SU-DHL-6 (cell line): Measurements from ENCODE around the gene ZNF283.

ENCODE experiments used
- H2AFZ ChIP-seq: fragments of 200-600 bp; sonication (generic); 2 replicates; pipeline ENCODE4 v1.6.1; 2014; ENCODE audit warnings: low read depth, mild to moderate bottlenecking, moderate library complexity, mixed read lengths, antibody characterized with exemption, low read length; ENCODE audit not compliant: severe bottlenecking
- H3F3A ChIP-seq: fragments of 200-600 bp; shearing (Covaris generic); 2 replicates; pipeline ENCODE4 v1.6.0; 2016; ENCODE audit warnings: antibody characterized with exemption, mild to moderate bottlenecking; ENCODE audit not compliant: insufficient read depth
- H3K27ac ChIP-seq: fragments of 200-600 bp; sonication (generic); 2 replicates; pipeline ENCODE4 v1.5.1; 2016; ENCODE audit warnings: low read depth, mild to moderate bottlenecking, low read length, moderate library complexity, mixed read lengths
- H3K27me3 ChIP-seq: fragments of 200-600 bp; sonication (generic), shearing (Covaris generic); 2 replicates; pipeline ENCODE4 v1.6.0; 2014; ENCODE audit warnings: mild to moderate bottlenecking, low read length
- H3K36me3 ChIP-seq: fragments of 200-600 bp; sonication (generic); 2 replicates; pipeline ENCODE4 v1.6.1; 2014; ENCODE audit warnings: mild to moderate bottlenecking, low read length, mixed read lengths
- H3K4me2 ChIP-seq: fragments of 300-600, 200-600 bp; shearing (Covaris generic), sonication (generic); 2 replicates; pipeline ENCODE4 v1.6.0; 2014; ENCODE audit warnings: low read length, low read depth, mild to moderate bottlenecking; ENCODE audit not compliant: poor library complexity, severe bottlenecking
- H3K4me3 ChIP-seq: fragments of 200-600 bp; sonication (generic); 2 replicates; pipeline ENCODE4 v1.5.1; 2014; ENCODE audit warnings: antibody characterized with exemption, low read length, mild to moderate bottlenecking, mixed read lengths; ENCODE audit not compliant: insufficient read depth, poor library complexity, severe bottlenecking
- H3K79me2 ChIP-seq: fragments of 200-600 bp; sonication (generic); 2 replicates; pipeline ENCODE4 v1.6.1; 2014; ENCODE audit warnings: mild to moderate bottlenecking, low read length, moderate library complexity; ENCODE audit not compliant: insufficient read depth
- H3K9ac ChIP-seq: fragments of 200-600 bp; sonication (generic); 2 replicates; pipeline ENCODE4 v1.7.0; 2014; ENCODE audit warnings: mild to moderate bottlenecking, low read length
- H3K9me2 ChIP-seq: fragments of 200-600 bp; sonication (generic); replicated peaks from 2 replicates; pipeline ENCODE4 v1.6.1; 2014; ENCODE audit warnings: low read length; ENCODE audit not compliant: insufficient read depth
- H3K9me3 ChIP-seq: fragments of 200-600 bp; sonication (generic); 2 replicates; pipeline ENCODE4 v1.6.1; 2014; ENCODE audit warnings: low read length, mixed read lengths; ENCODE audit not compliant: insufficient read depth
- H4K20me1 ChIP-seq: fragments of 200-600 bp; sonication (generic); 2 replicates; pipeline ENCODE4 v1.6.1; 2014; ENCODE audit warnings: low read depth, mild to moderate bottlenecking, antibody characterized with exemption, low read length, moderate library complexity, mixed read lengths
- CTCF ChIP-seq: fragments of 200-600 bp; sonication (generic); IDR thresholded peaks from one replicate; pipeline ENCODE4 v1.5.1; 2017; ENCODE audit warnings: antibody characterized with exemption, mild to moderate bottlenecking, low read length, moderate library complexity; ENCODE audit not compliant: insufficient read depth, poor library complexity, severe bottlenecking
- EZH2phosphoT487 ChIP-seq: fragments of 200-600 bp; sonication (generic), shearing (Covaris generic); conservative IDR thresholded peaks from 2 replicates; pipeline ENCODE4 v1.6.1; 2018; ENCODE audit warnings: mild to moderate bottlenecking, antibody characterized with exemption, low read length, moderate library complexity, mixed read lengths

The ZNF283 gene

GRCh38 chr19:43807651-43808050 is 19.5 kb upstream of the ZNF283 start:
- TF ChIP-seq EZH2phosphoT487: no peak
- no peak for TF ChIP-seq CTCF
- Histone ChIP-seq H3F3A (no peaks in the 10 kb centered on the region), H3K9me3 (no peaks in the 10 kb centered on the region), H4K20me1 (no peaks in the 10 kb centered on the region), H3K27ac (no peak overlapping the region), H3K79me2 (no peaks in the 10 kb centered on the region), H3K36me3 (no peaks in the 10 kb centered on the region), H3K9ac (no peak overlapping the region), H2AFZ (no peak overlapping the region), H3K4me2 (no peak overlapping the region), H3K4me3 (no peak overlapping the region), H3K9me2 (no peaks in the 10 kb centered on the region), H3K27me3 (no peaks in the 10 kb centered on the region)

- Histone ChIP-seq H3K36me3 (no peaks in the 10 kb centered on the region), H3F3A (no peaks in the 10 kb centered on the region), H3K4me2 (no peak overlapping the region), H3K79me2 (no peaks in the 10 kb centered on the region), H3K27ac (no peak overlapping the region), H3K9me3 (no peaks in the 10 kb centered on the region), H3K9me2 (no peaks in the 10 kb centered on the region), H3K4me3 (no peak overlapping the region), H3K9ac (no peak overlapping the region), H2AFZ (no peak overlapping the region), H4K20me1 (no peaks in the 10 kb centered on the region), H3K27me3 (no peaks in the 10 kb centered on the region)
- TF ChIP-seq EZH2phosphoT487: no peak
- TF ChIP-seq CTCF: peak; percentile 51
Observed at GRCh38 chr19:43809762-43810696, 17.1 kb upstream of the ZNF283 start.

- no peaks in the 10 kb centered on the region for H3K27me3 ChIP-seq
- no peak overlapping the region for H2AFZ ChIP-seq
- H3K27ac ChIP-seq: no peak overlapping the region
- no peaks in the 10 kb centered on the region for H3K36me3 ChIP-seq
- no peak overlapping the region for H3K4me2 ChIP-seq
- no peak for TF ChIP-seq CTCF
- no peak for TF ChIP-seq EZH2phosphoT487
- no peaks in the 10 kb centered on the region for H3F3A ChIP-seq
- H3K9me2 ChIP-seq: no peaks in the 10 kb centered on the region
- no peak overlapping the region for H3K9ac ChIP-seq
- H4K20me1 ChIP-seq: no peaks in the 10 kb centered on the region
- no peaks in the 10 kb centered on the region for H3K9me3 ChIP-seq
- no peaks in the 10 kb centered on the region for H3K79me2 ChIP-seq
- H3K4me3 ChIP-seq: no peak overlapping the region
Observed at GRCh38 chr19:43811837-43812236, 15.3 kb upstream of the ZNF283 start.
